Measurements from ENCODE around the gene CEACAM8. TPM values are rescaled to one million over a fixed set of nuclear protein-coding genes. Genes with fewer than 3 reads are reported as not detected.

Gene CEACAM8
- total and polyA plus RNA-seq, 2 donors (not counting 3 experiments of a cell fraction or from before 2014, with no cell fraction given) = not detected

DNA sequence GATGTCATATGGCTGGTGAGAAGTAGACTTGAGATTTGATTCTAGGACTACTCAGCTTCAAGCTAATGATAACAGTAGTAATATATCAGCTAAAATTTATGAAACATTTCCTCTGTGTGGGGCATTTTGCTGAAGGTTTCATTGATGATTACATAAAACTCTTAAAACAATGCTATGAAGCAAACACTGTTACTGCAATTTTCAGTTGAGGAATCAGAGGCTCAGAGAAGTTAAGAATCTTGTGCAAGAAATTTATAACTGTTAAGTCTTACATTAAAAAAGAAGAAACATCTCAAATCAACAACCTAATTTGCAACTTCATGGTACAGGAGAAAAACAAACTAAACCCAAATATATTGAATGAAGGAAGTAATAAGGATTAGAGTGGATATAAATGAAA, 10.3 kb downstream of the CEACAM8 start:
- no peaks in the 10 kb centered on the region for H4K20me1 ChIP-seq (replicated peaks; ENCODE audit: control insufficient read depth, extremely low read depth, insufficient read depth, low read length)
- H3K4me2 ChIP-seq (ENCODE audit: insufficient read depth, low read length) = no peak overlapping the region
- H2AFZ ChIP-seq (ENCODE audit: low read depth, low read length) = no peak overlapping the region
- no peaks in the 10 kb centered on the region for H3K4me1 ChIP-seq (ENCODE audit: control insufficient read depth, extremely low read depth, insufficient read depth, low read length)
- H3K9ac ChIP-seq (replicated peaks; ENCODE audit: extremely low read depth, insufficient read depth, low read length) = no peak overlapping the region
- TF ChIP-seq POLR2AphosphoS5 (IDR thresholded peaks at IDR 0.05; ENCODE audit: insufficient read depth, low read depth, low read length) (no peak), MYC (IDR thresholded peaks at IDR 0.05; ENCODE audit: low read depth, low read length) (no peak), GATA2 (IDR thresholded peaks at IDR 0.05; ENCODE audit: insufficient read depth, insufficient read length, low read depth, low read length) (no peak), FOS (IDR thresholded peaks at IDR 0.05; ENCODE audit: borderline replicate concordance, insufficient read depth, low read length) (no peak), POLR2A (IDR thresholded peaks at IDR 0.05; ENCODE audit: low read depth, low read length) (no peak), EZH2 (IDR thresholded peaks at IDR 0.05; ENCODE audit: borderline replicate concordance, low read depth, low read length, severe bottlenecking) (no peak), JUN (IDR thresholded peaks at IDR 0.05; ENCODE audit: borderline replicate concordance, insufficient read depth, insufficient read length, low read depth) (no peak)
- TF ChIP-seq, protein P1, sequence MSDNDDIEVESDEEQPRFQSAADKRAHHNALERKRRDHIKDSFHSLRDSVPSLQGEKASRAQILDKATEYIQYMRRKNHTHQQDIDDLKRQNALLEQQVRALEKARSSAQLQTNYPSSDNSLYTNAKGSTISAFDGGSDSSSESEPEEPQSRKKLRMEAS (IDR thresholded peaks at IDR 0.05; ENCODE audit: insufficient read depth, insufficient read length) = no peak
- TF ChIP-seq, protein P2, sequence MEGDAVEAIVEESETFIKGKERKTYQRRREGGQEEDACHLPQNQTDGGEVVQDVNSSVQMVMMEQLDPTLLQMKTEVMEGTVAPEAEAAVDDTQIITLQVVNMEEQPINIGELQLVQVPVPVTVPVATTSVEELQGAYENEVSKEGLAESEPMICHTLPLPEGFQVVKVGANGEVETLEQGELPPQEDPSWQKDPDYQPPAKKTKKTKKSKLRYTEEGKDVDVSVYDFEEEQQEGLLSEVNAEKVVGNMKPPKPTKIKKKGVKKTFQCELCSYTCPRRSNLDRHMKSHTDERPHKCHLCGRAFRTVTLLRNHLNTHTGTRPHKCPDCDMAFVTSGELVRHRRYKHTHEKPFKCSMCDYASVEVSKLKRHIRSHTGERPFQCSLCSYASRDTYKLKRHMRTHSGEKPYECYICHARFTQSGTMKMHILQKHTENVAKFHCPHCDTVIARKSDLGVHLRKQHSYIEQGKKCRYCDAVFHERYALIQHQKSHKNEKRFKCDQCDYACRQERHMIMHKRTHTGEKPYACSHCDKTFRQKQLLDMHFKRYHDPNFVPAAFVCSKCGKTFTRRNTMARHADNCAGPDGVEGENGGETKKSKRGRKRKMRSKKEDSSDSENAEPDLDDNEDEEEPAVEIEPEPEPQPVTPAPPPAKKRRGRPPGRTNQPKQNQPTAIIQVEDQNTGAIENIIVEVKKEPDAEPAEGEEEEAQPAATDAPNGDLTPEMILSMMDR (IDR thresholded peaks at IDR 0.05; ENCODE audit: extremely low read depth in 1 of 2, insufficient read depth in 1 of 2, low read depth in 1 of 2, low read length in 2 of 2) = no peak
- H3K79me2 ChIP-seq (ENCODE audit: control insufficient read depth, insufficient read depth, low read length) = no peaks in the 10 kb centered on the region
- H3K36me3 ChIP-seq (ENCODE audit: control insufficient read depth in 2 of 2, extremely low read depth in 1 of 2, insufficient read depth in 2 of 2, low read length in 2 of 2) = no peaks in the 10 kb centered on the region
- H3K27me3 ChIP-seq (ENCODE audit: control insufficient read depth in 2 of 2, insufficient read depth in 2 of 2, low read length in 2 of 2) = no peaks in the 10 kb centered on the region
- H3K9me3 ChIP-seq (replicated peaks; ENCODE audit: control insufficient read depth, insufficient read depth, low read length) = no peaks in the 10 kb centered on the region
- BruUV-seq (replicated peaks) = no TSS peak
- H3K4me3 ChIP-seq (replicated peaks in 1 of 3; ENCODE audit: insufficient read depth in 1 of 3, low read depth in 1 of 3, low read length in 3 of 3) = no peak overlapping the region
- intact Hi-C loops (cut with micrococcal nuclease) = no loop called here
- no peaks in the 10 kb centered on the region for H3K9me1 ChIP-seq (replicated peaks; ENCODE audit: control insufficient read depth, extremely low read depth, insufficient read depth, low read length)
- dilution Hi-C loops (cut with MboI; ENCODE audit: extremely low pct_ligation_motif_present, low sequenced_read_pairs) = no loop called here
- POLR2A ChIA-PET = no interaction called here
- no peak for DNase-seq (ENCODE audit: low read depth, low spot score)
- no peak for FAIRE-seq
- CTCF ChIA-PET = no interaction called here
- no peak overlapping the region for H3K27ac ChIP-seq (ENCODE audit: insufficient read depth, low read depth, low read length)

Measured in endothelial cell of umbilical vein (primary cell).